Measurements from ENCODE around the gene STX5.
"Not testable (repeated sequence)": the region's sequence is repeated elsewhere in the genome, so short reads cannot be mapped to it uniquely, and the experiment has no call there.

DNA sequence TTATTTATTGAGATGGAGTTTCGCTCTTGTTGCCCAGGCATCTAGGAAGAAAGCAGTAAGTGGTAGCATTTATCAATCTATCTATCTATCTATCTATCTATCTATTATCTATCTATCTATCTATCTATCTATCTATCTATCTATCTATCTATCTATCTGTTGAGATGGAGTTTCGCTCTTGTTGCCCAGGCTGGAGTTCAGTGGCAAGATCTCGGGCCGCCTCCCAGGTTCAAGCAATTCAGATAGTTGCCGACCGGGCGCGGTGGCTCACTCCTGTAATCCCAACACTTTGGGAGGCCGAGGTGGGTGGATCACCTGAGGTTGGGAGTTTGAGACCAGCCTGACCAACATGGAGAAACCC is 71.0 kb downstream of the STX5 start:
- TF ChIP-seq POLR2A (IDR thresholded peaks at IDR 0.05; ENCODE audit: low read length): not testable (repeated sequence)
- TF ChIP-seq, protein P1, sequence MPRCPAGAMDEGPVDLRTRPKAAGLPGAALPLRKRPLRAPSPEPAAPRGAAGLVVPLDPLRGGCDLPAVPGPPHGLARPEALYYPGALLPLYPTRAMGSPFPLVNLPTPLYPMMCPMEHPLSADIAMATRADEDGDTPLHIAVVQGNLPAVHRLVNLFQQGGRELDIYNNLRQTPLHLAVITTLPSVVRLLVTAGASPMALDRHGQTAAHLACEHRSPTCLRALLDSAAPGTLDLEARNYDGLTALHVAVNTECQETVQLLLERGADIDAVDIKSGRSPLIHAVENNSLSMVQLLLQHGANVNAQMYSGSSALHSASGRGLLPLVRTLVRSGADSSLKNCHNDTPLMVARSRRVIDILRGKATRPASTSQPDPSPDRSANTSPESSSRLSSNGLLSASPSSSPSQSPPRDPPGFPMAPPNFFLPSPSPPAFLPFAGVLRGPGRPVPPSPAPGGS (IDR thresholded peaks at IDR 0.05): not testable (repeated sequence)

Measured in A549 (cell line).